ENCODE results near the gene FGF1.

DNA sequence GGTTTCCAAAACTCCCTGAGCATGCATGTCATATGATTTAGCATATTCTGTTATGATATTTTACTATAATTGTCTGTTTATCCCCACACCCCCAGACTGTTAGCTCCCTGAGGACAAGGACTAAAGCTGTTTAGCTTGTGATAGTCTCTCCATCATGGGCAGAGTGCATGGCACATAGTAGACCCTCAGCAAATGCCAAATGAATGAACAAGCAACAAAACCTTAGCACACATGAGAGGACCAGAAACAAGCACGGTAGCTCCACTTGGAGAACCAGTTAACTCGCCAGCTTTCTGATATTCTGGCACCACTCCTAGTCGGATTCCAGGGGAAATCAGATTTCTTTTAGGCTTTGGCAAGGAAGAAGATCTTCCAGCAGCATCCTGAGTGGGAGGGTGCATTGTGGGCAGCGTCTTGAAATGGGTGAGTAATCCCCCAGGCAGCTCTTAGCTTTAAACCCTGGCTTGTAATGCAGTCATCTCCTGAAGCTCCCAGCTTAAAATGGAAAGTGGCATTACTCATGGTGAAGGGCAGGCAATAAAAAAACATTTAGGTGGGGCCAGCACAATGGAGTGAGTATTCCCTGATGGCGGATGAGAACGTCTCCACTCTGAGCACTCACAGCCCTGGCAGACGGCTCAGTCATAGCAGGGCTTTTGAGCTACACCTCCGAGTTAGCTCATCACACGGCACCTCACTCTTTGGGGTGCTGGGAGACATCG is 41.1 kb downstream of the FGF1 start:
- TF ChIP-seq, protein P1, sequence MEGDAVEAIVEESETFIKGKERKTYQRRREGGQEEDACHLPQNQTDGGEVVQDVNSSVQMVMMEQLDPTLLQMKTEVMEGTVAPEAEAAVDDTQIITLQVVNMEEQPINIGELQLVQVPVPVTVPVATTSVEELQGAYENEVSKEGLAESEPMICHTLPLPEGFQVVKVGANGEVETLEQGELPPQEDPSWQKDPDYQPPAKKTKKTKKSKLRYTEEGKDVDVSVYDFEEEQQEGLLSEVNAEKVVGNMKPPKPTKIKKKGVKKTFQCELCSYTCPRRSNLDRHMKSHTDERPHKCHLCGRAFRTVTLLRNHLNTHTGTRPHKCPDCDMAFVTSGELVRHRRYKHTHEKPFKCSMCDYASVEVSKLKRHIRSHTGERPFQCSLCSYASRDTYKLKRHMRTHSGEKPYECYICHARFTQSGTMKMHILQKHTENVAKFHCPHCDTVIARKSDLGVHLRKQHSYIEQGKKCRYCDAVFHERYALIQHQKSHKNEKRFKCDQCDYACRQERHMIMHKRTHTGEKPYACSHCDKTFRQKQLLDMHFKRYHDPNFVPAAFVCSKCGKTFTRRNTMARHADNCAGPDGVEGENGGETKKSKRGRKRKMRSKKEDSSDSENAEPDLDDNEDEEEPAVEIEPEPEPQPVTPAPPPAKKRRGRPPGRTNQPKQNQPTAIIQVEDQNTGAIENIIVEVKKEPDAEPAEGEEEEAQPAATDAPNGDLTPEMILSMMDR (IDR thresholded peaks at IDR 0.05; ENCODE audit: low read length) = no peak
- no peak for TF ChIP-seq EZH2 (IDR thresholded peaks at IDR 0.05; ENCODE audit: borderline replicate concordance, low read length)
